Stimulated activated naive CD8-positive, alpha-beta T cell treated with anti-CD3 and anti-CD28 coated beads, Interleukin-15, Interleukin-2, amounts not matched to agents 100 ng/mL and 50 ng/mL, for 24 hours (primary cell): Measurements from ENCODE around the gene NRG3.
"Not testable (repeated sequence)": the region's sequence is repeated elsewhere in the genome, so short reads cannot be mapped to it uniquely, and the experiment has no call there.

ENCODE experiments used
- H3K27ac Mint-ChIP-seq: one replicate; pipeline ENCODE4 v1.8.0; 2021; ENCODE audit warnings: mild to moderate bottlenecking, mixed read lengths
- H3K27me3 Mint-ChIP-seq: one replicate; pipeline ENCODE4 v1.8.0; 2021; ENCODE audit warnings: mixed read lengths
- H3K36me3 Mint-ChIP-seq: one replicate; pipeline ENCODE4 v1.8.0; 2021; ENCODE audit warnings: low read depth, mixed read lengths
- H3K4me1 Mint-ChIP-seq: one replicate; pipeline ENCODE4 v1.8.0; 2021; ENCODE audit warnings: low read depth, mixed read lengths
- H3K4me3 Mint-ChIP-seq: one replicate; pipeline ENCODE4 v1.8.0; 2021; ENCODE audit warnings: mild to moderate bottlenecking, mixed read lengths
- H3K9me3 Mint-ChIP-seq: one replicate; pipeline ENCODE4 v1.8.0; 2021; ENCODE audit warnings: mixed read lengths

NRG3 gene

GRCh38 chr10:82318534-82318933, 443.5 kb downstream of the NRG3 start:
- H3K4me3 Mint-ChIP-seq = no peak overlapping the region
- H3K27me3 Mint-ChIP-seq = no peaks in the 10 kb centered on the region
- H3K36me3 Mint-ChIP-seq = no peaks in the 10 kb centered on the region
- H3K4me1 Mint-ChIP-seq = no peaks in the 10 kb centered on the region
- no peak overlapping the region for H3K27ac Mint-ChIP-seq
- peaks cover 3% of the 10 kb centered on the region for H3K9me3 Mint-ChIP-seq

- Mint-ChIP-seq H3K4me1 (no peaks in the 10 kb centered on the region), H3K4me3 (no peak overlapping the region), H3K27me3 (no peaks in the 10 kb centered on the region), H3K27ac (no peak overlapping the region), H3K36me3 (no peaks in the 10 kb centered on the region), H3K9me3 (no peaks in the 10 kb centered on the region)
These were observed 444.1 kb downstream of the NRG3 start for GRCh38 chr10:82319074-82319473.

- Mint-ChIP-seq H3K4me3 (no peak overlapping the region), H3K27ac (no peak overlapping the region), H3K9me3 (peaks cover under 1% of the 10 kb centered on the region), H3K27me3 (no peaks in the 10 kb centered on the region), H3K36me3 (no peaks in the 10 kb centered on the region), H3K4me1 (no peaks in the 10 kb centered on the region)
These were observed 444.6 kb downstream of the NRG3 start for GRCh38 chr10:82319562-82319961.

- Mint-ChIP-seq H3K27ac (no peak overlapping the region), H3K27me3 (no peaks in the 10 kb centered on the region), H3K9me3 (peaks cover 6% of the 10 kb centered on the region), H3K36me3 (no peaks in the 10 kb centered on the region), H3K4me3 (no peak overlapping the region), H3K4me1 (no peaks in the 10 kb centered on the region)
These were observed 446.7 kb downstream of the NRG3 start for GRCh38 chr10:82321724-82322123.

GRCh38 chr10:82331716-82332115, 456.7 kb downstream of the NRG3 start:
- Mint-ChIP-seq H3K9me3 (peaks cover 8% of the 10 kb centered on the region), H3K4me3 (no peak overlapping the region), H3K27me3 (no peaks in the 10 kb centered on the region), H3K27ac (no peak overlapping the region), H3K4me1 (no peaks in the 10 kb centered on the region), H3K36me3 (no peaks in the 10 kb centered on the region)

GRCh38 chr10:82335831-82336230, 460.8 kb downstream of the NRG3 start:
- Mint-ChIP-seq H3K27ac (no peak overlapping the region), H3K4me3 (no peak overlapping the region), H3K27me3 (no peaks in the 10 kb centered on the region), H3K4me1 (no peaks in the 10 kb centered on the region), H3K9me3 (peaks cover 17% of the 10 kb centered on the region), H3K36me3 (no peaks in the 10 kb centered on the region)

GRCh38 chr10:82340166-82340565, 465.2 kb downstream of the NRG3 start:
- Mint-ChIP-seq H3K27me3 (no peaks in the 10 kb centered on the region), H3K27ac (no peak overlapping the region), H3K9me3 (peaks cover 9% of the 10 kb centered on the region), H3K4me3 (no peak overlapping the region), H3K36me3 (no peaks in the 10 kb centered on the region), H3K4me1 (no peaks in the 10 kb centered on the region)

- not testable (repeated sequence) for H3K27me3 Mint-ChIP-seq, H3K27ac Mint-ChIP-seq, H3K4me3 Mint-ChIP-seq
These were observed 474.6 kb downstream of the NRG3 start for GRCh38 chr10:82349590-82349989.

GRCh38 chr10:82353381-82353780, 478.4 kb downstream of the NRG3 start:
- no peaks in the 10 kb centered on the region for H3K9me3 Mint-ChIP-seq
- H3K27me3 Mint-ChIP-seq = no peaks in the 10 kb centered on the region
- H3K27ac Mint-ChIP-seq = no peak overlapping the region
- H3K36me3 Mint-ChIP-seq = no peaks in the 10 kb centered on the region
- H3K4me3 Mint-ChIP-seq = no peak overlapping the region
- H3K4me1 Mint-ChIP-seq = no peaks in the 10 kb centered on the region

More at GRCh38 chr10:82349590-82349989, 474.6 kb downstream of the NRG3 start:
- not testable (repeated sequence) for H3K4me1 Mint-ChIP-seq, H3K36me3 Mint-ChIP-seq, H3K9me3 Mint-ChIP-seq

GRCh38 chr10:82358486-82359099, 483.6 kb downstream of the NRG3 start:
- Mint-ChIP-seq H3K27ac (no peak overlapping the region), H3K36me3 (no peaks in the 10 kb centered on the region), H3K9me3 (no peaks in the 10 kb centered on the region), H3K27me3 (no peaks in the 10 kb centered on the region), H3K4me1 (no peaks in the 10 kb centered on the region), H3K4me3 (no peak overlapping the region)

GRCh38 chr10:82361256-82361655, 486.3 kb downstream of the NRG3 start:
- H3K36me3 Mint-ChIP-seq = no peaks in the 10 kb centered on the region
- H3K27me3 Mint-ChIP-seq = no peaks in the 10 kb centered on the region
- no peaks in the 10 kb centered on the region for H3K4me1 Mint-ChIP-seq
- H3K27ac Mint-ChIP-seq = no peak overlapping the region
- no peak overlapping the region for H3K4me3 Mint-ChIP-seq
- no peaks in the 10 kb centered on the region for H3K9me3 Mint-ChIP-seq

- Mint-ChIP-seq H3K9me3 (peaks cover 4% of the 10 kb centered on the region), H3K36me3 (no peaks in the 10 kb centered on the region), H3K4me1 (no peaks in the 10 kb centered on the region), H3K4me3 (no peak overlapping the region), H3K27me3 (no peaks in the 10 kb centered on the region), H3K27ac (no peak overlapping the region)
These were observed 502.6 kb downstream of the NRG3 start for GRCh38 chr10:82377608-82378007.

- Mint-ChIP-seq H3K4me1 (no peaks in the 10 kb centered on the region), H3K4me3 (no peak overlapping the region), H3K27ac (no peak overlapping the region), H3K27me3 (no peaks in the 10 kb centered on the region), H3K36me3 (no peaks in the 10 kb centered on the region), H3K9me3 (peaks cover 4% of the 10 kb centered on the region)
These were observed 503.2 kb downstream of the NRG3 start for GRCh38 chr10:82378146-82378545.

- Mint-ChIP-seq H3K27me3 (no peaks in the 10 kb centered on the region), H3K27ac (no peak overlapping the region), H3K36me3 (no peaks in the 10 kb centered on the region), H3K4me3 (no peak overlapping the region), H3K9me3 (peaks cover 4% of the 10 kb centered on the region), H3K4me1 (no peaks in the 10 kb centered on the region)
These were observed 508.4 kb downstream of the NRG3 start for GRCh38 chr10:82383350-82383749.

- H3K27me3 Mint-ChIP-seq = no peaks in the 10 kb centered on the region
- H3K9me3 Mint-ChIP-seq = peaks cover 4% of the 10 kb centered on the region
- no peaks in the 10 kb centered on the region for H3K36me3 Mint-ChIP-seq
- H3K4me3 Mint-ChIP-seq = no peak overlapping the region
- no peaks in the 10 kb centered on the region for H3K4me1 Mint-ChIP-seq
- H3K27ac Mint-ChIP-seq = no peak overlapping the region
These were observed 516.1 kb downstream of the NRG3 start for GRCh38 chr10:82390866-82391658.

GRCh38 chr10:82391971-82392370, 517.0 kb downstream of the NRG3 start:
- no peaks in the 10 kb centered on the region for H3K36me3 Mint-ChIP-seq
- H3K4me1 Mint-ChIP-seq = no peaks in the 10 kb centered on the region
- H3K27me3 Mint-ChIP-seq = no peaks in the 10 kb centered on the region
- peaks cover 4% of the 10 kb centered on the region for H3K9me3 Mint-ChIP-seq
- no peak overlapping the region for H3K4me3 Mint-ChIP-seq
- H3K27ac Mint-ChIP-seq = no peak overlapping the region
